ENCODE data around the gene PTPRT. TPM values are rescaled to one million over a fixed set of nuclear protein-coding genes. Genes with fewer than 3 reads are reported as not detected.

The PTPRT gene
- polyA plus RNA-seq, 1 donor, result 0.78 TPM

DNA sequence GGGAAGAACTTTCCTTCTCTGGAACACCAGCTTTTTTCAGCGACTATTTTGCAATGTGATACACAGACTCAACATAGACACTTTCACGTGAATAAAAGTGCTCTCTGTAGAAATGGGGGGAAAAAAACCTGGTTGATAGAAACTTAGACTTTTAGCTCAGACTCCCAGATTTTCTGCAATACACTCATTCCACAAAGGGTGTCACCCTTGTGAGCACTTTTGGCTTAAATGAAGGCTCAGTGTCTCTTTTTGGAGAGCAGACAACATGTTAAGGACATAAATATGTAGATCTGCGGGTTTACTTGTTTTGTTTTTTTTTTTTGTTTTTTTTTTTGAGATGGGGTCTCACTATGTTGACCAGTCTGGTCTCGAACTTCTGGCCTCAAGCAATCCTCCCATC lies 579.6 kb downstream of the PTPRT start:
- no peak overlapping the region for H3K27ac ChIP-seq (ENCODE audit: low read length)

DNA sequence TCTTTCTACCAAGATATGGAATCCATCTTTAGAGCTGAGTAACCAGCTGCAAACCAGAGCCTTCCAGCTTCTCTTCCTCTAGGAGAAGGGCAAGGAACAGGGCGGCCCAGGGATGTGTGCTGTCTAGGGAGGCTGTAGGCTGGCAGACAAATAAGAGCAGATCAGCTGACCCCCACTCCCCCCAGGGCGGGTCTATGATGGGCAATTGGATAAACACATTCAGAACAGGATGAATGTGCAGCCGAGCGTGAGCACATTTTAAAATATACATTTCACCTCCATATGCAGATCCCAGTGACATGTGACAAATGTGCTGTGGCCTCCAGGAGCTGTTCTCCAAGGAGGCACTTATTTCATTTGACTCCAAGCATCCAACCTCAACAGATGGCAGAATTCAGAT lies 580.1 kb downstream of the PTPRT start:
- no peaks in the 10 kb centered on the region for H3K9me3 ChIP-seq (ENCODE audit: control insufficient read depth, low read depth, low read length)
- no CpG with 5 or more reads among the region's 4 CpGs for WGBS (ENCODE audit: insufficient coverage, low lambda C conversion rate)
- no peaks in the 10 kb centered on the region for H3K36me3 ChIP-seq (ENCODE audit: control insufficient read depth, insufficient read depth, low read length)
- no peaks in the 10 kb centered on the region for H3K27me3 ChIP-seq (ENCODE audit: control insufficient read depth, insufficient read depth, low read length)
- H3K27ac ChIP-seq (ENCODE audit: low read length), result no peak overlapping the region
- H3K4me3 ChIP-seq (ENCODE audit: low read length), result no peak overlapping the region
- DNase-seq, result no peak
- no peaks in the 10 kb centered on the region for H3K4me1 ChIP-seq (ENCODE audit: control insufficient read depth, insufficient read depth, low read length)

More for the DNA sequence above, 579.6 kb downstream of the PTPRT start:
- DNase-seq, result no peak
- H3K36me3 ChIP-seq (ENCODE audit: control insufficient read depth, insufficient read depth, low read length), result no peaks in the 10 kb centered on the region
- no peaks in the 10 kb centered on the region for H3K27me3 ChIP-seq (ENCODE audit: control insufficient read depth, insufficient read depth, low read length)
- no peak overlapping the region for H3K4me3 ChIP-seq (ENCODE audit: low read length)
- no peaks in the 10 kb centered on the region for H3K9me3 ChIP-seq (ENCODE audit: control insufficient read depth, low read depth, low read length)
- WGBS (ENCODE audit: insufficient coverage, low lambda C conversion rate), result no CpG with 5 or more reads among the region's 4 CpGs
- H3K4me1 ChIP-seq (ENCODE audit: control insufficient read depth, insufficient read depth, low read length), result no peaks in the 10 kb centered on the region

DNA sequence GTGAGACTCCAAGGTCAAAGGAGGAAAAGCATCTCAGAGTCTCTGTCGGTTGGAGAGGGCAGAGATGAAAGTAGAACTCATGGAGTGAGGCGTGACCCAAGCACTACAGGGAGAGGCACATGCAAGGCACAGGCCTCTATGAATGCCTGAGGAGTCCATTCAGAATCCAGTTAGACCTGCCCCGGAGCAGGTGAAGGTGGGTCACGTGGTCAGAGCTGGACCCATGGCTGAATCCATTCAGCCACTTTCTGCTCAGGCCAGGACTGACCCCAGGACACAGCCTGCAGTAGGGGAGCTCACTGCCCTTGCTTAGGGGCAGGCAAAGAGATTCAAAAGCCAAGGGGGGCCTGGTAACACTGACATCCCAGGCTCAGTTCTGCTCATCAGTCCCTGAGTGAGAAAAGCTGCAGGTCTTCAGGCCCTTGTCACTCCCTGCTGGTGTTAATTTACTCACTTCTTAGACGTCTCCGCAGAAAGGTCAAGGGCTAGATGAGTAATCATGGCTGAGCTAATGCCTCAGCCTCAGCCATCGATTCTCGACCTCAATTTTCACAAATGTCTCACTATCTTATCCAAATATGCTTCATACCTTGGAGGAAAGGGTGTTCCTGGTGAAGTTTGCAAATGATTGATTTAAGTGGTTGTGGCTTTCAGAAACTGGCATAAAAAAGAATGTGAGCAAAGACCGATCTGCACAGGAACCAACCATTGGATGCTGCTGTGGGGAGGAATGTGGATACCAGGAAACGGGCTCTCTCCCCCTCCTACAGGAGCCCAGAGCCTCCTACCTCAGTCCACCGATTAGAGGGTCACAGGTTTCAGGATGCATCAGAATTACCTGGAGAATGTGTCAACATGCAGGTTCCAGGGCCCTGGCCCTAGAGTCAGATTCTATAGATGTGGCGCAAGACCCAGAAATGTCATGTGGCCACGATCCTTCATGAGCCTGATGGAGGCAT lies 584.4 kb downstream of the PTPRT start:
- Histone ChIP-seq H3K4me3 (ENCODE audit: low read length) (no peak overlapping the region), H3K27ac (ENCODE audit: low read length) (no peak overlapping the region), H3K27me3 (ENCODE audit: control insufficient read depth, insufficient read depth, low read length) (no peaks in the 10 kb centered on the region), H3K9me3 (ENCODE audit: control insufficient read depth, low read depth, low read length) (no peaks in the 10 kb centered on the region), H3K36me3 (ENCODE audit: control insufficient read depth, insufficient read depth, low read length) (no peaks in the 10 kb centered on the region), H3K4me1 (ENCODE audit: control insufficient read depth, insufficient read depth, low read length) (no peaks in the 10 kb centered on the region)
- WGBS (ENCODE audit: insufficient coverage, low lambda C conversion rate), result no CpG with 5 or more reads among the region's 13 CpGs
- DNase-seq, result no peak

DNA sequence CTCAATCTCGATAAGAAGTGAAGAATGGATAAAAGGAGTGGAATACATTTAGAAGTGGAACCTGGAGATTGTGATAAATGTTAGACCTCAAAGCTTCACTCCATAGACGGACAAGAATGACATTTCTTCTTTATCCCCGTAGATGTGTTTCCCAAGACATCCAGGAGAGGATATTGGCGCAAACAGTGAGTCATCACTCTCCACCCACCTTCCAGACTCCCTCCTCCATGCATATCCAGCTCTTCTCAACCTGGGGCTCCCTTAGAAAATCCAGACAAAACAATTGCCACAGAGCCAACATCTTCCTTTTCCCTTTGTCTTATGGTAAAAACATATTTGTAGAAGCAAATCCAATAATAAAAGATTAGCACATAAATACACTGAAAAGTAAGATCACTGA lies 586.1 kb downstream of the PTPRT start:
- no CpG with 5 or more reads among the region's 4 CpGs for WGBS (ENCODE audit: insufficient coverage, low lambda C conversion rate)
- Histone ChIP-seq H3K4me1 (ENCODE audit: control insufficient read depth, insufficient read depth, low read length) (no peaks in the 10 kb centered on the region), H3K36me3 (ENCODE audit: control insufficient read depth, insufficient read depth, low read length) (no peaks in the 10 kb centered on the region), H3K9me3 (ENCODE audit: control insufficient read depth, low read depth, low read length) (no peaks in the 10 kb centered on the region), H3K4me3 (ENCODE audit: low read length) (no peak overlapping the region), H3K27ac (ENCODE audit: low read length) (no peak overlapping the region), H3K27me3 (ENCODE audit: control insufficient read depth, insufficient read depth, low read length) (no peaks in the 10 kb centered on the region)
- DNase-seq, result no peak

DNA sequence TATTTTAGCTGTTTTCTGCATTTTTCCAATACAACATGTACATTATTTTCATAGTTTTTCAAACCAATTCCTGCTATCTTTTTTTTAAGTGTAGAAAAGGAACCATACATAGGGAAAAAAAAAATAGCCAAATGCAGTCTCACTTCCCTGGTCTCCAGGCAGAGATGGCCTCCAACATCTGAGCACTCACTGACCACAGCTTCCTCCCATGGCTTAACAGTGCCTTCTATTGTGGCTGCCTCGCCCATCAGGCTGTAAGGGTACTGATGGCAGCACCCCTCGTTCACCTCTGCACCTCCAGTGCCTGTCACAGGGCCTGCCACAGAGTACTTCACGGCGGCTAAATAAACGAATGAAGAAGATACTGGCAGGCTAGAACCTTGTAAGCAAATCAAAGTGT lies 591.1 kb downstream of the PTPRT start:
- WGBS (ENCODE audit: insufficient coverage, low lambda C conversion rate), result 60% methylated on average over 1 of the region's 5 CpGs
- H3K4me1 ChIP-seq (ENCODE audit: control insufficient read depth, insufficient read depth, low read length), result no peaks in the 10 kb centered on the region
- DNase-seq, result no peak
- no peak overlapping the region for H3K4me3 ChIP-seq (ENCODE audit: low read length)
- no peaks in the 10 kb centered on the region for H3K36me3 ChIP-seq (ENCODE audit: control insufficient read depth, insufficient read depth, low read length)
- H3K27ac ChIP-seq (ENCODE audit: low read length), result no peak overlapping the region
- H3K27me3 ChIP-seq (ENCODE audit: control insufficient read depth, insufficient read depth, low read length), result no peaks in the 10 kb centered on the region
- H3K9me3 ChIP-seq (ENCODE audit: control insufficient read depth, low read depth, low read length), result no peaks in the 10 kb centered on the region

DNA sequence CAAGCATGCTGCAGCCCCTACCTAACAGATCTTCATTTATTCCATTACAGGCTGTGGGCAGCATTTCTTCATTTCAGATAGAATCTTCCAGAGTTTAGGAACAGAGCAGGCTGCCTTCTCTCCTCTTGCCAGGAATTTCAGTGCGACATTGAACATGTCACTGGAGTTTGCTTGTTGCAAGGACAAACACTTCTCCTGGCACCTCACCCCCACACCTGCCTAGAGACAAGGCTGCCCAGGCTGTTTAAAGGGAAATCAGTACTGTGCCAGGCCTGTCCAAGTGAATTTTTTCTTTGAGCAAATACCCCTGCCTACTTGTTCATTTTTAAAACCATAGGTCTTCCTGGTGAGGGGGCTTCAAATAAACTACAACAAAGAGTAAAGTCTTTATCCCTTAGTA lies 594.1 kb downstream of the PTPRT start:
- Histone ChIP-seq H3K27me3 (ENCODE audit: control insufficient read depth, insufficient read depth, low read length) (no peaks in the 10 kb centered on the region), H3K36me3 (ENCODE audit: control insufficient read depth, insufficient read depth, low read length) (no peaks in the 10 kb centered on the region), H3K4me1 (ENCODE audit: control insufficient read depth, insufficient read depth, low read length) (no peaks in the 10 kb centered on the region), H3K27ac (ENCODE audit: low read length) (no peak overlapping the region), H3K4me3 (ENCODE audit: low read length) (no peak overlapping the region), H3K9me3 (ENCODE audit: control insufficient read depth, low read depth, low read length) (no peaks in the 10 kb centered on the region)
- no CpG with 5 or more reads among the region's 1 CpG for WGBS (ENCODE audit: insufficient coverage, low lambda C conversion rate)
- no peak for DNase-seq

DNA sequence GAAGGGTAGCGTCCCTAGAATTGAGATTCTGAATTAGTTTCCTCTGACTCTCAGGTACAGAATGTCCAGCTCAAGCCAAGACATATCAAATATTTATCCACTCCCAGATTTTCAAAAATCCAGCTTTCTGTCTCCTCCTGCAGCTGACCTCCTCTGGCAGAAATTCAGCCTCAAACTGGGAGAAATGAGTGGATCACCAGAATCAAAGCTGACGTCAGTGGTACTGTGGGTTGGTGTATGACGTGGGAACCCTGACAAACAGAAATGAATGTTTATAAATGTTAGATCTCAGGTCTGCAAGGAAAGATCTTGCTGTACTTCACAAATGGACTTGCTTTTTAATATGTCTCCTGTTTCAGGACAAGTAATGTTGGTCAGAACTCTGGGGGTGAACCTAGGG lies 595.0 kb downstream of the PTPRT start:
- WGBS (ENCODE audit: insufficient coverage, low lambda C conversion rate), result 75% methylated on average over 2 of the region's 3 CpGs
- Histone ChIP-seq H3K4me3 (ENCODE audit: low read length) (no peak overlapping the region), H3K4me1 (ENCODE audit: control insufficient read depth, insufficient read depth, low read length) (no peaks in the 10 kb centered on the region), H3K9me3 (ENCODE audit: control insufficient read depth, low read depth, low read length) (no peaks in the 10 kb centered on the region), H3K27ac (ENCODE audit: low read length) (no peak overlapping the region), H3K36me3 (ENCODE audit: control insufficient read depth, insufficient read depth, low read length) (no peaks in the 10 kb centered on the region), H3K27me3 (ENCODE audit: control insufficient read depth, insufficient read depth, low read length) (no peaks in the 10 kb centered on the region)
- DNase-seq, result no peak

DNA sequence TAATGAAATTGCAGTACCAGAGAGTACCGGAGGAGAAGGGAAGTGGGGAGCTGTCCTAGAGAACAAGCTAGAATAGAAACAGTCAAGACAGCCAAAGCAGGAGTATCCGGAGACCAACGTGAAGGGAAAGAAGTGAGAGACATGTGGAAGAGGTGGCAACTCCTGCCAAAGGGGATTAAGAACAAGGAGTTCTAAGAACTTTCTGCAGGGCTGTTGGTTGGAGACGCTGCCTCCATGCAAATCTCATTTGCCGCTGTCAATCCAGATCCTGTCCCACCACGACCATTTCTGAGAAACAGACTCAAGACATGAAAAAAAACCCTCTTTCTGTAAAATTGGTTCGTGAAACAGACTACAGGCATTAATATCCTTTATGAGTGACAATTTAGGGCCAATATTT lies 595.7 kb downstream of the PTPRT start:
- no peak for DNase-seq
- H3K27ac ChIP-seq (ENCODE audit: low read length), result no peak overlapping the region

DNA sequence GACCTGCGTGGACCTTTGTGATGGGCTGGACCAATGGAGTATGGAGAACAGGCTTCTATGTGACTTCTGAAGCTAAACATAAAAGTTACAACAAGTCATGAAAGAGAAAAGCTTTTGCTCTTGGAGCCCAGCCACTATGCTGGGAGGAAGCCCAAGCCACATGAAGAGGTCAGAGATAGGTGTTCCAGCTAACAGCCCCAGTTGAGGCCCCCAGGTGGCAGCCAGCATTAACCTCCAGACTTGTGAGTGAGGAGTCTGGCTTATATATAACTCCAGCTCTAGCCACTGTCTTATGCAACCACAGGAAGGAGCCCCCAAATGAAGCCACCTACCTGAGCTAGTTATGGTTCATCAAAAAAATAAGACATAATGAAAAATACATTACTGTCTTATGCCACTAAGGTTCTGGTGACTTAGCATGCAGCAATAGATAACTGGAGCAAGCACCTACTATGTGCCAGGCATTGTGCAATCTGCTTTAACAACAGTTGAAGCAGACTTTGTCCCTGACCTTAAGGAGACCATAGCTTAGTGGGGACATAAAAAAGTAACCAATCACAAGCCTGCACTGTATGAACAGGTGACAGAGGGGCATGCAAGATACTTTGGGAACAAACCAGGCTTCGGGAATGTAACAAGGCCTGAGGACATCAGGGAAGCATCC lies 599.6 kb downstream of the PTPRT start:
- no peak overlapping the region for H3K27ac ChIP-seq (ENCODE audit: low read length)
- no peak for DNase-seq
- H3K4me3 ChIP-seq (ENCODE audit: low read length), result no peak overlapping the region
- no peaks in the 10 kb centered on the region for H3K9me3 ChIP-seq (ENCODE audit: control insufficient read depth, low read depth, low read length)
- H3K27me3 ChIP-seq (ENCODE audit: control insufficient read depth, insufficient read depth, low read length), result no peaks in the 10 kb centered on the region
- WGBS (ENCODE audit: insufficient coverage, low lambda C conversion rate), result no CpG with 5 or more reads among the region's 2 CpGs
- H3K36me3 ChIP-seq (ENCODE audit: control insufficient read depth, insufficient read depth, low read length), result no peaks in the 10 kb centered on the region
- no peaks in the 10 kb centered on the region for H3K4me1 ChIP-seq (ENCODE audit: control insufficient read depth, insufficient read depth, low read length)

More for the DNA sequence above, 595.7 kb downstream of the PTPRT start:
- Histone ChIP-seq H3K4me3 (ENCODE audit: low read length) (no peak overlapping the region), H3K27me3 (ENCODE audit: control insufficient read depth, insufficient read depth, low read length) (no peaks in the 10 kb centered on the region), H3K36me3 (ENCODE audit: control insufficient read depth, insufficient read depth, low read length) (no peaks in the 10 kb centered on the region), H3K4me1 (ENCODE audit: control insufficient read depth, insufficient read depth, low read length) (no peaks in the 10 kb centered on the region), H3K9me3 (ENCODE audit: control insufficient read depth, low read depth, low read length) (no peaks in the 10 kb centered on the region)
- WGBS (ENCODE audit: insufficient coverage, low lambda C conversion rate), result 90% methylated on average over 2 of the region's 7 CpGs

DNA sequence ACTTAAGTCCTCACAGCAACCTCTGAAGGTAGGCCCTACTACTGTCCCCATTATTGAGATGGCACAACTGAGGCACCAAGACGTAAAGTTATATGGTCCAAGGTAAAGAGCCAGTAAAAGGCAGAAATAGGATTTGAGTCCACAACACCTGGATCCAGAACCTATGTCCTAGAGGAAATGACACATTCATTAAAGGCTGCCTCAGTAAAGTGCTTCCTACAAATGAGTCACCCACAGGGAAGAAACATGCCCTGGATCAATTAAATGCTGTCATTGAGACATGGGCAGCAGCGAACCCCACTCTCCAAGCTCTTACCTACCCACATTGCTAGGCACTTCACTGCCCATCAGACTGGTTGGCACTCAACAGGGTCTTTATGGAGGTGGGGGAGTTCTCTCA lies 600.9 kb downstream of the PTPRT start:
- WGBS (ENCODE audit: insufficient coverage, low lambda C conversion rate), result no CpG with 5 or more reads among the region's 2 CpGs
- H3K27ac ChIP-seq (ENCODE audit: low read length), result no peak overlapping the region
- H3K27me3 ChIP-seq (ENCODE audit: control insufficient read depth, insufficient read depth, low read length), result no peaks in the 10 kb centered on the region
- H3K36me3 ChIP-seq (ENCODE audit: control insufficient read depth, insufficient read depth, low read length), result no peaks in the 10 kb centered on the region
- H3K4me3 ChIP-seq (ENCODE audit: low read length), result no peak overlapping the region
- DNase-seq, result no peak
- no peaks in the 10 kb centered on the region for H3K9me3 ChIP-seq (ENCODE audit: control insufficient read depth, low read depth, low read length)
- H3K4me1 ChIP-seq (ENCODE audit: control insufficient read depth, insufficient read depth, low read length), result no peaks in the 10 kb centered on the region
